ENCODE data around the gene MYLK.

MYLK gene

DNA sequence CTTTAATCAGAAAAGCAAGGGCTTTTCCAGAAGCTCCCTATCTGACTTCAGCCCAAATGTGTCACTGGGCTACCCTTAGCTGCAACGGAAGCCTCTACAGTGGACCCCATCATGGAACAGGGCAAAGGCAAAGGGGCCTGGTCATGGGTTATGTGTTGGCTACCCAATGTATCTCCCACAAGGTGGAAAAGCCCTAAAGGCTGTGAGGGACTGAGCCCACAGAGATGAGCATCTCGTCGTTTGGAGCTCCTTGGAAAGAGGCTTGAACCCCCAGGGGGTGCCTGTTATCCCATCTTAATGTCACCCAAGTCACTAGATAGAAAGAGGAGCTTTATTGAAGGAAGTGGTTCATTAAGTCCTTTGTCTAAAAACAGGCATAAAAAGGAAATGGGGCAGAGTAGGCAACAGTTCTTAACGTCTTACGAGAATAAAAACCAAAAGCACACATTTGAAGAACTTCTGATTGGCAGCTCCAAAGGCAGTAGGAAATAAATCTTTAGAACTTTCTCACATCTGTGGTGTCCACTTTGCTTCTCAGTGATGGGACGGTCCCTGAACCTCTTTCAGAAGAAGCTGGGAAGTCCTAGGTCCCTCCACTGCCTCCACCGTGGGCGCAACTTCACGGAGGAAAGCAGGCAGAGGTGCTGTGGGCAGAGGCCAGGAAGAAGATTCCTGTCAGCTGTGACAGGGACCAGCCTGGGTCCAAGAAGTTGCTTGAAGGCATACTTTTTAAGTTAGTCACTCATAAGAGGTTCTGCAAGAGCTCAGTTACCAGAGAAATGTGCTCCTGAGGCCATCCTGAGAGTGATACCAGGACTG lies 93.7 kb downstream of the MYLK start:
- DNase-seq, result no peak

DNA sequence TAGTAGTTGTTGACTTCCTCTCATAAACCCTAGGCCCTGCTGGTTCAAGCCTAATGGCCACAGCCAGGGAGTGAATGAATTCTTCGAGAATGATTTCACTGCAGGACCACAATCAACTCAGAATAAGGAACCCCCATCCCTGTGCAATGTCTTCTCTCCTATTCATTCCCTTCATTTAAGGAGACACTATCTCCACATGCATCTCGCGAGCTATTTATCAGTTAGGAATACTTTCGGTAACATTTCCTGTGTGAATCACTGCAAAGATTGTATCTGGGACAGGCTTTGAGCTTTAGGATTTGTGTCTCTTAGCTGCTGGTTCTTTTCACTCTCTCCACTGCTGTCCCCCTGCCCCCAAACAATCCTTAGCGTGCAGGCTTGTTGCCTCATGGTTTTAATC lies 94.4 kb downstream of the MYLK start:
- DNase-seq, result no peak

DNA sequence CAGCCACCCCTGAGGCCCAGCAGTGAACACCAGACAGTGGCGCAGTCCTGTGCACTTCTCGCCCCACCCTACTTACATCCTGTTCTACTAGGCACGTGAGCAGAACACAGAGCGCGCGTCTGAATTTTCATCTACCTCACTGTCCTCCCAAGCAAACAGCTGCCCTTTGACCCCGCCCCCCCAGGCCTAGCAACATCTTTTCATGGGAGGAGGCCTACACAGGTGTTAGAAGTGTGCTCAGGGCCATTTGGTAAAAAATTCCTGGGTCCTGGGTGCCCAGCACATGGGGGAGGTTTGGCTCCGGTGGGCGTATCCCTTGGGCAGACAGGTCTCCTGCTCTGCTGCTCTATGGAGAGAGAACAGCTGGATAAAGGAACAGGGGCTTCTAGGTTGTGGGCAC lies 95.0 kb downstream of the MYLK start:
- no peak for DNase-seq

DNA sequence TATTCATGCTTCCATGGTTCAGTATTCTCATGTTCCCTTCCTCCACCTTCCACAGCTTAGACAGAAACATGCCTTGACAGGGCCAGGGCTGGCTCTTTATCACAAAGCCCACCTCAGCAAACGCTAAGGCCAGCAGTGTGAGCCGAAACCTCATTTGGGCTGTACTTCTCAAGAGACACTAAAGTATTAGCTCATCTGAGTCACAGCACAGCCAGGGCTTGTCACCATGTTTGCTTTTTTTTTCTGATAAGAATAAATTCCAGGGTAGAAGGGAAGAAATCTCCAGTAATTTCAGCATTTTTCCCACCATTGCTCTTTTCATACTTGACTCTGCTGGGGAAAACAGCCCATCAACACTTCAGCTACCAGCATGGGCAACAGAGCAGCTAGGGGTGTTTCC lies 95.4 kb downstream of the MYLK start:
- DNase-seq, result no peak

DNA sequence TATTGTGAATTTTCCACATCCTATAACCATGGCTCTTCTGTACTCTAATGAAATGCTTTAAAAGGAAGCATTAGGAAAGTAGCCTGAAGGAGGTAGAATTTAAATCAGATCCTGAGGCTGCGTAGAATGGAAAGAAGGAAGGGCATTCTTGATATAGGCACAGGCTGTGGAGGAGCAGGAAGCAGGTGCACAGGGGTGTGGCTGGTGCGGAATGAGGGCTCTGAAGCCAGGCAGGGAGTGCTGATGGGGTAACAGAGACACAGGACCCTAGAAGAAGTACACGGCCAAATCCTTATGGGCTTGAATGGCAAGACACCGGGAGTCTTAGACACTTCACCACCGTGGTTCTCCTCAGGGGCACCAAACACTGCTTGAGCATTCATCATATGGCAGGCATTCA lies 97.0 kb downstream of the MYLK start:
- DNase-seq, result no peak

DNA sequence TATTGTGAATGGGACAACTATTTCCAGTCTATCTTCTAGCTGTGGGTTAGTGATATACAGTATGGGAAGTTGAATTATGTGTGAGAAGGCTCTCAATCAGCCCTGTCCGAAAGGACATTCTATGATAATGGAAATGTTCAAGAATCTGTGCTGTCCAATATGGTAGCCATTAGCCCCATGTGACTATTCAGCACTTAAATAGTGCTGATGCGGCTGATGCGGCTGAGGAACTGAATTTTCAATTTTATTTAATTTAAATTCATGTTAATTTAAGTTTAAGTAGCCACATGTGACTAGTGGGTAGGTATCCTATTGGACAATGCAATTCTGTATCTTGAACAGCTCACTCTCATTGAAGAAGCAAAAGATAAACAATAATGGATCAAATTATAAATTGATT lies 98.5 kb downstream of the MYLK start:
- no peak for DNase-seq

DNA sequence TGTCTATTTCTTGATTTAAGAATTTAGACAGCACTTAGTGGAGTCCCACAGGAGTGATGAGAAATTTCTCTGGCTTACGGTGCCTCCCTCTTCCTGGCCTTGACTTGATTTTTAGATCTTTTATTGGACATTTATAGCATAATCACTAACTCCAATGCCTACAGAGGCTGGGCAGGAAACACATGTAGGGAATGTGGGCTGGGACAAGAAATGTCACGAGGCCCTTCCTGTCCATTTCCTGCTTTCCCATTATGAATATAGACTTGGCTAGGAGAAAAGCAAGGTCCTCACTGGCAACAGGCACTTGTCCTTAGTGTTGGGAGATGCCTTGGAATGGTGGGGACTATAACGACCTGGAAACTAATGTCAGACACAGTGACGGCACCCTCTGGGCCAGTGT lies 100.3 kb downstream of the MYLK start:
- no peak for DNase-seq

DNA sequence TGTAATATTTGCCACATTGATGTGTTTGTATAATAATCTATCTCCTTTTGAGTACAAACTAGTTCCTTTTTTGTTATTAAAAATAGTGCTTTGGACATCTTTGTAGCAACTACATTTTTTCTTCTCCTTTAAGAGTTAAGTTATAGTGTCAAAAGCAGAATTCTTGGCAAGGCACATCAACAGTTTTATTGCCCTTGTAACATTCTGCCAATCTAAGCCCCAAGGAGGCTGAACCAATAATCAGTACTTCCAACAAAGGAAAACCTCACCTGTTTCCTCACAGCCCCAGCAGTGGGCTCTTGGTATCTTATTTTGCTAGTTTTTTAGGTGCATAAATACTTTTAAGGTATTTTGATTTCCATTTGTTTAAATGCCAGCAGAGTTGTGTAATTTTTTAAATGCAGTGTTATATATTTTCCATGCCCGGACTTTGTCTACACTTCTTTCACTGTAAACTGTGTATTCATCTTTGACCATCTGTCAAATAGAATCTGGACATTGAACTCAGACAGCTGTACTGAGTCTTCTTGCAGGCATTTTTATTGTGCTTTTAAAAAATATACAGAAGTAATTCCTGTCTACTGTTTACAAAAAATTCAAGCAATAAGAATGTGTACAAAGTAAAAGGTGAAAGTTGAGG lies 101.0 kb downstream of the MYLK start:
- no peak for DNase-seq

DNA sequence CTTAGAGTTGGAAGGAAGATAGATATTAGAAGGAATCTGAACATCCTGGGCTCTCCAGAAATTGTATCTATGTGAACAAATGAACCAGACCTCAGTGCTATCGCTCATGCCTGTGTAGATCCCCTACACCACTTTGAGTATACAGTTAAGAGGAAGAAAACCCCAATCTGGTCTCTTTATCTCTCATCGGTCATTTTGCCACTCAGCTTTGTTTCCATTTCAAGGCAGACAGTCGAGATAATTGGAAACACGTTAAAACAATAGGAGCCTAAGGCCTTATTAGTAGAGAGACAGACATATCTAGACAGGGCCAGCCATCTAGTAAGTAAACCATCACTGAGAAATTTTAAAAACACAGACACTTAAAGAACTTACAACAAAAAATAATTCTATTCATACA lies 101.6 kb downstream of the MYLK start:
- no peak for DNase-seq

DNA sequence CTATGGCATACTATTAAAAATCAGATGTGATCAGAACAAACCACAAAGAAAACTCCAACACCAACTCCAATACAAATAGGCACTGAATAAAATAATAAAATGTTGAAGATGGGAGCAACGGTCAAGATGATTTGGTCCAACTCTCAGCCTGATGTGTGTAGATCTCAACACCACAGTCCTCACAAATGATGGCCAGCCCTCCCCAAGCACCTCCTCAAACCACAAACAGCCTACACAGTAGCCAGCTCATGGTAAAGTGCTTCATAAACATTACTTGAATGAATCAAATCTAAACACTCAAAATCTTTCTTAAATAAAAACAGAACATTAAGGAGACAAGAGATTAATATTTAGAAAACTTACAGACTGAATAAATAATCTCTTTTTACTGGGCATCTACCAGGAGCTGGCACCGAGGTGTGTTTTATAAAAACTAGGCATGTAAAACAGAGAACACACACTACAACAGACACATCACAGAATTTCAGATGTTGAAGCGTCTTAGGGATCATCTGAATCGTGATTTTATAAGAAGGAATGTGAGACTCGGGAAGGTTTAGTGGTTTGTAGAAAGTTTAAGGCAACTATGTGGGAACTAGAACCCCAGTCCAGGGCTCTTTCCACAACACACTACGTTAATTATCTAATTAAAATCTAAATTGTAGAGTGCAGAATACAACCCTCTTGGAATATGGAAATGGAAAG lies 102.4 kb downstream of the MYLK start:
- no peak for DNase-seq

DNA sequence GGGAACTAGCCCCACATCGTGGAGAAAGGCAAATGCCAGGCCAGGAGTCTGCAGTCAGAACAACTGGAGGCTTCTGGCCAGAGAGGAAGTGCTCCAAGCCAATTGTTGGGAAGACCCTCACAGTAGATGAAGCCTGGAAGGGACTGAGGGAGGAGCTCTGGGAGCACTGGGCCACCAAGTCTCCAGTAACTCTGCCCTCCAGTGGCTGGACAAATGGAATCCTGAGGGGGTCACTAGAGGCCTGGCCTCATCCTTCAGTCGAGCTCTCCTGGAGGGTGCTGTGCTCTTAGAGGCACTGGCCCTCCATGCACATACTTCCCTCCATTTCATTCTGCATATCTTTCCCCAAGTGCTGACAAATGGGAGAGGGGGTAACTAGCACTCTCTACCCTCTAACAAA lies 103.0 kb downstream of the MYLK start:
- DNase-seq, result no peak

DNA sequence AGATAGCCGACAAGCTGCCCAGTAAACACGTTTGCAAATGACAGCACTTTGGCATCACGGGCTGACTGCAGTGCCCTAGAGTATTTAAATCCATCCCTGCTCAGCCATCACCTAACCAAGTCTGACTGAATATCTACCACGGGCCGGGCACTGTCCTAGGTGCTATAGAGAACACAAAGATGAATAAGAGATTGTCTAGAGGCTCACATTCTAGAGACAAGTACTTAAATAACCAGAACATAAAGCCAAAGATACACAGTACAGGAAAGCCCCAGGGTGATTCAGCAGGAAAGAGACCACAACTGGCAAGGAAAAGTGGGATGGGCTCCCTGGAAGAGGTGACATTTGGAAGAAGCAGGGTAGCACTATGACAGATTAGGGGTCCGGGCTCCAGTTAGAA lies 103.5 kb downstream of the MYLK start:
- DNase-seq, result no peak

DNA sequence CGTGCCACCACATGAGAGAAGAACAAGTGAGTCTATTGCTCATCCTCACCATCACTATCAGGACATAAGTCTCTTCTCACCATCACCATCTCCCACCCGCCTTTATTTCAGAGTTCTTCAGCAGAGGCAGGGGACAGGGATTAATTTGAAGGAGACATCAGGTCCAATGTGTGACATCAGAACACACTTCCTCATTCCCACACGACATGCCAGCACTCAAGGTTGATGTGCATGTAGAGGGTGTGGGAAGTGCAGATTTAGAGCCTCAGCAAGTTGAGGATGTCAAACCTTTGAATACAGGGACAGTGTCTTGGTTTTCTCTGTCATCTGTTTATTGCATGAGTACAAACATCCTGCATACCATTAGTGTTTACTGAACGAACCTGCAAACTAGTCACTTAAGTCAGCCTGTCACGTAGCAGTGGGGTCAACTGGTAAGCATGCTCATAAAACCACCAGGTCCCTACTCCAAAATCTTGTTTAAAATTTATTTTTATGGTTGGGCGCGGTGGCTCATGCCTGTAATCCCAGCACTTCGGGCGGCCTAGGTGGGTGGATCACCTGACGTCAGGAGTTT lies 104.4 kb downstream of the MYLK start:
- DNase-seq, result no peak

DNA sequence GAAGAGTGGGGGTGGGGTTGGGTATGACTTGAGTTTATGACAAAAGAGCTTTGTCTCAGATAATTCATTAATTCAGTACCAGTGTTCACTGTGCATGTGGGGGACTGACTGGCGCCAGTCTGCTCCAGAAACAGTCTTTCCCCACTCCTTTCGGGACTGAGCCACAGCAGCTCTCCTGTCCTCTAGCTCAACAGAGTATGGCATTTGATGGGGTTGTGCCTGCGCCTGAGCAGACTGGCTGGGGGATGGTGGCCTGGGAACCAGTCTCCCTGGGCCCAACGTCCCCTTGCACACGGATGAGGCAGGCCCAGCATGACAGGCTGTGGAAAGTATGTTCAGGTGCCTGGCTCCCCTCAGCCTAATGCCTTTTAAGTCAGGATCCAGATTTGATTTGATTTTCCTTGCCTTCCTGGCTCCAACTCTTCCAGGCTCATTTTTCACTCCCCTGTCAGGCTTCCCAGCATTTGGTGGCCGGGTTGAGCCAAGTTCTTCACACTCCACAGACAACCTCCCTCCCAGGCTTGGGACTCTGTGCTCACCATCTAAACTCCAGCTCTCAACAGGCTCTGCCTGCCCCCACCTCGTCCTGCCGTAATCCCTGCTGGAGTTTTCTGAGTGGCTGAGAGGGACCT lies 105.0 kb downstream of the MYLK start:
- no peak for DNase-seq

DNA sequence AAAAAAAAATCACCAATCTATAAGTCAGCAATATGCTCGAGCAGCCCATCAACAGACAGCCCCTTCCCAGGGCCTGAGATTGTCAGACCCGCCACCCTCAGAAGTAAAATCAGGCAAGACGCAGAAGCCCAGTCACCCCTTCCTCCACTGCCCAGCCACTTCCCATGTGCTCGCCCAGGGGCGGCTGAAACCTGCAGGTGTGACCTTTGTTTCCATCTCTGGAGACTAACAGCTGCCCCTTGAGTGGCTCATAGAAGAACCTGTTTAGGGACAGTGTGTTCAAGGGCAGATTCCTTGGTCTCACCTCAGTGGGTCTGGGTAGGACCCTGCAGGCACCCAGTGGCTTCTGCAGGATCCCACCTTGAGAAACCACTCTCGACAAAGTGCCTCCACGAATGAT lies 105.6 kb downstream of the MYLK start:
- DNase-seq, result no peak

DNA sequence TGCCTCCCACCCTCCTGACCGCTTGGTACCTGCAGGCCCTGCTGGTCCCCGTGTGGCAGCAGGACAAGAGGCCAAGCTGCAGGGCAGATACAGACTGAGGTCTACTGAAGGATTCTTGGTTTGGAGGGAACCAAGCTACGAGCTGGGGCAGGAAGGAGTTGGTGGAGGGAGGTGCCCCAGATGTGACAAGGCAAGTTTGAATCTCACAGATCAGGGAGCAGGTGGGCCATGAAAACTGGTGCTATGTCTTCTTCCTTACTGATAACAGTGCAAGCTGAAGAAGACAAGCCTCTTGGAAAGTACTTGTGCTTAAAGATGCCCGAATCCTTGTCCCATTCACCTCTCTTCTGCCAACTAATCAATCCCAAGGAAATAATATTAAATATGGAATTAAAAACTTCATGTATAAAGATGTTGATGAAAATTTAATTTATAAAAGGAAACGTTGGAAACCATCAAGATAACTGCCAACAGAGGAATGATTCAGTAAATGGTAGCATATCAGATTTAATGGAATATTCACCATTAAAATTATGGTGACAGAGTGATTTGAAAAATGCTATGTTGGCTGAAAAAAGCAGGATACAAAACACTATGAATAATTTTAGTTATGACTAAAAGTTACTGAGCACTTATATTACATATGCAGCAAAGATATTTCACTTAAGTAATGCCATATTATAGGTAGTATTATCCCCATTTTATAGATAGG lies 107.9 kb downstream of the MYLK start:
- no peak for DNase-seq

DNA sequence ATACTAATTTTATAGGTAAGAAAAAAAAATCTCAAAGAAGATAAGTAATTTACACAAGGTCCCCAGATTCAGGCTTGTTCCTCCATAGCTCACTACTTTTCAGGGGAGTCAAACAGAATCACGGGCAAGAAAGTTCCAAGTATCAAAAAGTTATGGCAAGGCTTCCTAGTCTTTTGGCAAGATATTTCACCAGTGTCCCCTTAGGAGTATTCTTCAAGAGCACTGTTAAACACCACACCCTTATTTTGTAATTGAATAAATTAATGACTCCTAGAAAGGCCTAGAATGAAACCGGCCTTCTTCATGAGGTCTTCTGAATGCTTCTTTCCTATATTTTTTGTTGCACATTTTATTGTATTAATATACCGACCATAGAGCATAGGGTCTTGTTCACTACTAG lies 109.7 kb downstream of the MYLK start:
- no peak for DNase-seq

DNA sequence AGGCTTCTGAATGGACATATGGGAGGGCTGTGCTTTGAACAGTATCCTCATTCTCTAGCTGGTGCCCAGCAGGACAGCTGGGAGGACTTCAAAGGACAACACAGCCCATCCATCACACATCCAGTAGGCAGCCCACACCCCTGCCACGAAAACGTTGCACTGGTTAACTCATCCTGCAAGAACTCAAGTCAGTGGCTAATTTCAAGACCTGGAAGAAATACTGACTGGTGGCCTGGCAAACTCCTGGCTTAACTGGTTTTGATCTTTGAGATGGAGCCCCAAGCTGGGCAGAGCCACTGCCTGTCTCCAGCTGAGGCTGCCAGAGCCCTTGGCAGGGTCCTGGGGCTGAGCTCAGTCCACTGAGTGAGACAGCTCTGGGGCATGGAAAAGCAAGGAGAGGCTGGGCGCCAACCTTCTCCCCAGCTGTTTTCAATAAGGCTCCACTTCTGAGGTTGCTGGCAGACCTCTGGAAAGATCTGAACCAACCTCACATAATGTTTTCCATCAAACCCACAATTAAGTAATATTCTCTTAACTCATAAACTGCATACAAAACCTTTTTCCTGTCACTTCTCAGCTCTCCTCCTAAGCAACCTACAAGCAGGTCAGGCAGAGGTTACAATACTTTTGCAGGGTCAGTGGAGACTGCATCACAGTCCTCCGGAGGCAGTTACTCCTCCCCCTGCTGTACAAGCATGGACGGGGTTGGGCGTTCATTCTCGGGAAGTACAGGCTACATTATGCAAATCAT lies 110.3 kb downstream of the MYLK start:
- DNase-seq, result no peak

DNA sequence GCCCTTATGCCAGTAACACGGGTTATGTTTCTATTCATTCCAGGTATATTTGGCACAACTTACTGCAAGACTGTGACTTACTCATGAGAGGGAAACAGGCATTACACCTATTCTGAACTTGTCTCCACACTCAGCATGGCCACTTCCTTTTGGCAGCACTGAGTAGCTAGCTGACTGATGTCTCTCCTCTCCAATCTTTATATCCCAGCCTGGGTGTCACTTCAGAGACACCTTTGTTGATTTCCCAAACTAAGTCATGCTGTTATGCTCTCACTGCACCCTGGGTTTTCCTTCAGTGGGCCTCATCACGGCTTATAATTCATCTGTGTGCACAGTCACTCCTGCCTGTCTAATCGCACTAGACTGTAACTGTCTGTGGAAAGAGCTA lies 114.8 kb downstream of the MYLK start:
- no peak for DNase-seq

DNA sequence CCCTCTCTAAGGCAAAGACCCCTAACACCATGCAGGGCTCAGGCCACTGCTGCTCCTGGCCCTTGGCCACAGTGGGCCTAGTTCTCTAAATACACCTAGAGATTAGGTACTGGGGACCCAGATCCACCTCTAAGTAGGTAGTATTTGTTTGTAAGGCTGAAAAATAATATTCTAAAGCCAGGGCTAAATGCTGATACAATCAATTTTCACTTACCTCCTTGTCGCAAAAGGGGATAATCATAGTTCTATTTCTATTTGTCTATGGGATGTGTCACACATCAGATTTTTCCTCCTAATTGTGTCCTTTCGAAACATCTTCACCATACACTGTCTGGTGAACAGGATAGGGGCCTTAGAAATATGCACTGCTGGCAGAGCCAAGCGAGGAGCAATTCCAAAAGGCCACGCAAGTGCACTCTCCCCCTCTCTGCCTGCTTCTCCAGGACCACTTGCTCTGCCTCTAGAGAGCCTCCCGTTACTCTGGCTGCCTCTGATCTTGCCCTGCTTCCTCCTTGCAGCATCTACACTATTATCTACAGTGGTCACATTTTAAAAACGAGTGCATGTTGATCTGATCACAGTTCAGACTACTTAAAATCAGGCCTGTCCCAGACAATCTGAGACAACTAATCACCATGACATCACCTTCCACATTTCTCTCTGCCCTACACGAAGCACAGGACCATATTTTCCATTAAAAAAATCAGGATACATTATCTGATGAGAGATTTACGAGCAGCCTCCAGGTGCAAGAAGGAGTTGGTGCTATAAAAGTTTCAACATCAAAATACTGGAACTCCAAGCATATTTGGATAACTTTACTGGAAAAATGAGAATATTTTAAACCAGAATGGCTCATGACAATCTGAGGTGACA lies 115.4 kb downstream of the MYLK start:
- no peak for DNase-seq
